OCI-LY7 (cell line): Measurements from ENCODE around the gene BCO2. TPM values are rescaled to one million over a fixed set of nuclear protein-coding genes. Genes with fewer than 3 reads are reported as not detected.

ENCODE experiments used
- BruUV-seq: library from RNA; stranded (reverse); fragments of 400-500 nt; replicated peaks from 2 replicates; lab custom pipeline; 2021; lab: Mats Ljungman, UMichigan
- CTCF ChIA-PET: fragments of 300-600 bp; sonication (Branson Sonifier 250); formaldehyde crosslinking; loops from one replicate; lab custom pipeline; 2022; ENCODE audit warnings: antibody characterized with exemption; ENCODE audit not compliant: unreplicated experiment; lab: Charles Lee
- POLR2A ChIA-PET: fragments of 300-600 bp; sonication (Branson Sonifier 250); formaldehyde crosslinking; loops from one replicate; lab custom pipeline; 2022; ENCODE audit warnings: antibody characterized with exemption; lab: Charles Lee
- DNase-seq: peaks from one replicate; pipeline ENCODE4 v3.0.0-alpha.2; 2015; ENCODE audit warnings: low spot score
- H2AFZ ChIP-seq: fragments of 200-600 bp; sonication (generic), shearing (Covaris generic); 2 replicates; pipeline ENCODE4 v1.6.1; 2014; ENCODE audit warnings: mild to moderate bottlenecking, antibody characterized with exemption, low read length, moderate library complexity
- H3K27ac ChIP-seq: fragments of 200-600 bp; sonication (generic); 2 replicates; pipeline ENCODE4 v1.5.1; 2014; ENCODE audit warnings: mixed run types, low read depth, mild to moderate bottlenecking, moderate library complexity, low read length, inconsistent platforms; ENCODE audit not compliant: poor library complexity, severe bottlenecking
- H3K36me3 ChIP-seq: fragments of 200-600 bp; sonication (generic); 2 replicates; pipeline ENCODE4 v1.6.1; 2014; ENCODE audit warnings: mild to moderate bottlenecking, antibody characterized with exemption, low read length, moderate library complexity, mixed read lengths; ENCODE audit not compliant: insufficient read depth
- H3K4me1 ChIP-seq: fragments of 200-600 bp; sonication (generic); 2 replicates; pipeline ENCODE4 v1.5.1; 2014; ENCODE audit warnings: mild to moderate bottlenecking, low read length; ENCODE audit not compliant: insufficient read depth, poor library complexity, severe bottlenecking
- H3K4me2 ChIP-seq: fragments of 200-600 bp; sonication (generic); 2 replicates; pipeline ENCODE4 v1.6.1; 2014; ENCODE audit warnings: mild to moderate bottlenecking, low read length
- H3K4me3 ChIP-seq: fragments of 200-600 bp; sonication (generic); 2 replicates; pipeline ENCODE4 v1.5.1; 2014; ENCODE audit warnings: mild to moderate bottlenecking, low read depth, low read length; ENCODE audit not compliant: poor library complexity, severe bottlenecking
- H3K79me2 ChIP-seq: fragments of 200-600 bp; sonication (generic); 2 replicates; pipeline ENCODE4 v1.6.1; 2016; ENCODE audit warnings: low read depth, mild to moderate bottlenecking, low read length, moderate library complexity, mixed read lengths; ENCODE audit not compliant: insufficient read depth
- H3K9me2 ChIP-seq: fragments of 200-600 bp; sonication (generic); 2 replicates; pipeline ENCODE4 v1.6.1; 2016; ENCODE audit warnings: mild to moderate bottlenecking, low read length, mixed read lengths; ENCODE audit not compliant: insufficient read depth
- H3K9me3 ChIP-seq: fragments of 200-600 bp; sonication (generic); 2 replicates; pipeline ENCODE4 v1.6.1; 2014; ENCODE audit warnings: mild to moderate bottlenecking, mixed run types, low read length, mixed read lengths
- H4K20me1 ChIP-seq: fragments of 200-600 bp; sonication (generic); 2 replicates; pipeline ENCODE4 v1.6.1; 2014; ENCODE audit warnings: mild to moderate bottlenecking, antibody characterized with exemption, low read length, moderate library complexity, mixed read lengths; ENCODE audit not compliant: insufficient read depth
- CTCF ChIP-seq: fragments of 200-600 bp; sonication (generic); conservative IDR thresholded peaks from 2 replicates; pipeline ENCODE4 v1.5.1; 2014; ENCODE audit warnings: mild to moderate bottlenecking, antibody characterized with exemption, low read length, moderate library complexity, mixed read lengths
- EZH2phosphoT487 ChIP-seq: fragments of 200-600 bp; sonication (generic); IDR thresholded peaks from 2 replicates; pipeline ENCODE4 v1.6.1; 2018; ENCODE audit warnings: low read depth, borderline replicate concordance, mild to moderate bottlenecking, mixed run types, antibody characterized with exemption, low read length, moderate library complexity, mixed read lengths
- intact Hi-C: fragments of 100-400 bp; cut with micrococcal nuclease; formaldehyde crosslinking; loops from one replicate; pipeline ENCODE4 v1.10.0; 2022; ENCODE audit not compliant: unreplicated experiment
- total RNA-seq, 2 experiments: library from RNA; depleted of rRNA in 1 of 2; stranded (reverse); fragments of >200 nt in 1 of 2; shearing (Covaris generic) in 1 of 2; gene quantifications; 2 replicates each; pipeline ENCODE4 v1.2.3, GENCODE V29; 2014 to 2022

The BCO2 gene
- total RNA-seq, 2 experiments from 2014 or later, result 0.60 to 1.2 TPM

- H3K4me3 ChIP-seq, result no peak overlapping the region
- H3K79me2 ChIP-seq, result no peaks in the 10 kb centered on the region
- no peak for TF ChIP-seq EZH2phosphoT487
- no peak for TF ChIP-seq CTCF
- DNase-seq, result no peak
- ChIA-PET POLR2A (interaction anchor here (0.7 to 1.0 kb wide), 2 partner anchors 16 to 387 kb away, joined by 3 to 4 read pairs; no protein-coding TSS in a partner anchor), CTCF (no interaction called here)
- no peaks in the 10 kb centered on the region for H4K20me1 ChIP-seq
- H3K9me2 ChIP-seq, result no peaks in the 10 kb centered on the region
- no TSS peak for BruUV-seq
- no peak overlapping the region for H3K4me2 ChIP-seq
- no peaks in the 10 kb centered on the region for H3K9me3 ChIP-seq
- H2AFZ ChIP-seq, result no peak overlapping the region
- no peaks in the 10 kb centered on the region for H3K36me3 ChIP-seq
- no peaks in the 10 kb centered on the region for H3K4me1 ChIP-seq
- intact Hi-C loops, result no loop called here
- H3K27ac ChIP-seq, result no peak overlapping the region
Observed at GRCh38 chr11:112128483-112129121, 46.7 kb upstream of the BCO2 start.

GRCh38 chr11:112129656-112130055 lies 45.7 kb upstream of the BCO2 start:
- Histone ChIP-seq H3K4me2 (no peak overlapping the region), H3K9me3 (no peaks in the 10 kb centered on the region), H3K27ac (no peak overlapping the region), H3K36me3 (no peaks in the 10 kb centered on the region), H2AFZ (no peak overlapping the region), H4K20me1 (no peaks in the 10 kb centered on the region), H3K4me3 (no peak overlapping the region), H3K4me1 (no peaks in the 10 kb centered on the region), H3K79me2 (no peaks in the 10 kb centered on the region), H3K9me2 (no peaks in the 10 kb centered on the region)
- no TSS peak for BruUV-seq
- no peak for DNase-seq
- TF ChIP-seq CTCF (no peak), EZH2phosphoT487 (no peak)
- ChIA-PET POLR2A (interaction anchor here (0.6 kb wide), 1 partner anchor 613 kb away, joined by 4 read pairs; no protein-coding TSS in a partner anchor), CTCF (no interaction called here)
- intact Hi-C loops, result no loop called here

GRCh38 chr11:112132737-112133136 lies 42.6 kb upstream of the BCO2 start:
- Histone ChIP-seq H3K27ac (no peak overlapping the region), H2AFZ (no peak overlapping the region), H3K4me1 (no peaks in the 10 kb centered on the region), H3K9me3 (no peaks in the 10 kb centered on the region), H3K36me3 (no peaks in the 10 kb centered on the region), H3K9me2 (no peaks in the 10 kb centered on the region), H3K4me2 (no peak overlapping the region), H4K20me1 (no peaks in the 10 kb centered on the region), H3K79me2 (no peaks in the 10 kb centered on the region), H3K4me3 (no peak overlapping the region)
- no TSS peak for BruUV-seq
- ChIA-PET CTCF (no interaction called here), POLR2A (no interaction called here)
- TF ChIP-seq EZH2phosphoT487, result no peak
- no peak for TF ChIP-seq CTCF
- no peak for DNase-seq
- intact Hi-C loops, result no loop called here
